ENCODE measurements around the gene CST3.

CST3 gene

DNA sequence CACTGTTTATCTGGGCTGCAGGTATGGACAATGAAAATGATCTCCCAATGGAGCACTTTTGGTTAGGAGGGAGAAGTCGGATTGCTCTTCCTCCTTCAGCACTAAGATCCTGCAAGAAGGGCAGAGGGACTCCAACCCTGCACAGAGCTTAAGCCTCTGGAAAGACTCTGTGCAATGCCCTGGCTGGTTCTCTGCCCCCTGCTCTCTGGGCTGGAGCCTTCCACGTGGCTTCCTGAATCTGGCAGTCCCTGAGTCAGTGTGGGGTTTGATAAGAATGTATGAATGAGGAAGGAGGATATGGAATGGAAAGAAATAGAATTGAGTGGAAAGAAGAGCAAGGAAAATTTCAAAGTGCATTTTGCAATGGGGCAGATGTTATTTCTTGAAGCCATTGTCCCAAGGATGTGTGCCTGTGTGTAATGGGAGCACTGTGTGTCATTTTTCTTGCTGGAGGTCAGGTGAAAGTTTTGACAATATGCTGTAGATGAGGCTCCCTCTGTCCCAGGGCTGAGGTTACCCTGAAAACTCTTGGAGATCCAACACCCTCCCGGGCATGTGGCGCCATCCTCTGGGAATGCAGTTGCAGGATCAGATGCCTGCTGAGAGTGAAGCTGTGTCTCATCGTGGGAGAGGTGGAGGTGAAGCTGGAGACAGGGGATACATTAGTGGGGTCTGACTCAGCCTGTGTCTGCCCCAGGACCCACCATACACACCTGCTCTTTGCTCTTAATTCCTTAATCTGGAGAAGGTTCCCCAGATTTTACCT is 53.1 kb downstream of the CST3 start:
- H3K4me3 ChIP-seq (ENCODE audit: low read depth, low read length): no peak overlapping the region
- no peak for DNase-seq (ENCODE audit: low read depth)

All from skeletal muscle cell (primary cell).